Endothelial cell of umbilical vein (primary cell): ENCODE results near the gene TAAR8. TPM values are rescaled to one million over a fixed set of nuclear protein-coding genes. Genes with fewer than 3 reads are reported as not detected.

Source experiments
- BruUV-seq: library from RNA; stranded (reverse); fragments of 400-500 nt; replicated peaks from 2 replicates; lab custom pipeline; 2021; lab: Mats Ljungman, UMichigan
- CTCF ChIA-PET: fragments of 300-600, 350-600 bp; sonication (Branson Sonifier 250); formaldehyde crosslinking; loops from one replicate; lab custom pipeline; 2021; ENCODE audit warnings: antibody characterized with exemption, inconsistent platforms; lab: Charles Lee
- POLR2A ChIA-PET: fragments of 300-600, 350-600 bp; sonication (Branson Sonifier 250); formaldehyde crosslinking; loops from one replicate; lab custom pipeline; 2021; ENCODE audit warnings: antibody characterized with exemption, inconsistent platforms; lab: Charles Lee
- DNase-seq: peaks from one replicate; pipeline ENCODE4 v3.0.0-alpha.2; 2011; ENCODE audit warnings: low read depth, low spot score
- FAIRE-seq: peaks from 2 replicates; lab custom pipeline; 2011; peaks lifted over from hg19 to GRCh38; lab: Jason Lieb, UNC
- H2AFZ ChIP-seq: 2 replicates; pipeline ENCODE4 v1.6.0; 2012; ENCODE audit warnings: low read depth, low read length, control low read depth, inconsistent platforms
- H3K27ac ChIP-seq: 2 replicates; pipeline ENCODE4 v1.5.1; 2011; ENCODE audit warnings: low read depth, mild to moderate bottlenecking, control low read depth, low read length, moderate library complexity; ENCODE audit not compliant: insufficient read depth
- H3K27me3 ChIP-seq, 2 experiments: 2 replicates each; pipeline versions ENCODE4 v1.6.0 to v1.6.1; 2011; ENCODE audit warnings: low read length in 2 of 2, mixed read lengths in 1 of 2; ENCODE audit not compliant: control insufficient read depth in 2 of 2, insufficient read depth in 2 of 2
- H3K36me3 ChIP-seq, 2 experiments: 2 replicates in 1 of 2; 3 replicates in 1 of 2; pipeline ENCODE4 v1.5.1; 2011; ENCODE audit warnings: low read length in 2 of 2, mild to moderate bottlenecking in 1 of 2, moderate library complexity in 1 of 2; ENCODE audit not compliant: control insufficient read depth in 2 of 2, insufficient read depth in 2 of 2; ENCODE audit errors: extremely low read depth in 1 of 2
- H3K4me1 ChIP-seq: 3 replicates; pipeline ENCODE4 v1.5.1; 2011; ENCODE audit warnings: mild to moderate bottlenecking, low read length; ENCODE audit not compliant: control insufficient read depth, insufficient read depth; ENCODE audit errors: extremely low read depth
- H3K4me2 ChIP-seq: 2 replicates; pipeline ENCODE4 v1.6.1; 2011; ENCODE audit warnings: low read length, control low read depth, mixed read lengths; ENCODE audit not compliant: insufficient read depth
- H3K4me3 ChIP-seq, 3 experiments: fragments of 200-600 bp in 1 of 3; sonication (generic), shearing (Covaris generic) in 1 of 3; replicated peaks in 1 of 3; 2 replicates each; pipeline ENCODE4 v1.5.1; 2011 to 2016; ENCODE audit warnings: control low read depth in 3 of 3, low read length in 3 of 3, mild to moderate bottlenecking in 2 of 3, inconsistent platforms in 1 of 3, low read depth in 1 of 3, moderate library complexity in 1 of 3; ENCODE audit not compliant: insufficient read depth in 1 of 3
- H3K79me2 ChIP-seq: 2 replicates; pipeline ENCODE4 v1.6.0; 2012; ENCODE audit warnings: low read length, inconsistent platforms; ENCODE audit not compliant: control insufficient read depth, insufficient read depth
- H3K9ac ChIP-seq: replicated peaks from 2 replicates; pipeline ENCODE3; 2011; ENCODE audit warnings: low read length, control low read depth; ENCODE audit not compliant: insufficient read depth; ENCODE audit errors: extremely low read depth
- H3K9me1 ChIP-seq: replicated peaks from 3 replicates; pipeline ENCODE4 v1.6.0; 2011; ENCODE audit warnings: mild to moderate bottlenecking, low read length; ENCODE audit not compliant: control insufficient read depth, insufficient read depth; ENCODE audit errors: extremely low read depth
- H3K9me3 ChIP-seq: replicated peaks from 2 replicates; pipeline ENCODE4 v1.5.1; 2012; ENCODE audit warnings: low read length, inconsistent platforms; ENCODE audit not compliant: control insufficient read depth, insufficient read depth
- H4K20me1 ChIP-seq: replicated peaks from 2 replicates; pipeline ENCODE3; 2011; ENCODE audit warnings: mild to moderate bottlenecking, low read length; ENCODE audit not compliant: control insufficient read depth, insufficient read depth; ENCODE audit errors: extremely low read depth
- CTCF ChIP-seq, 2 donors: IDR thresholded peaks; 1 replicate in 1 of 2; 2 replicates in 1 of 2; pipeline ENCODE4 v1.5.1; 2011; ENCODE audit warnings: low read length in 2 of 2, mild to moderate bottlenecking in 2 of 2, moderate library complexity in 2 of 2, control low read depth in 1 of 2, inconsistent platforms in 1 of 2, low read depth in 1 of 2; ENCODE audit not compliant: insufficient read depth in 1 of 2; ENCODE audit errors: extremely low read depth in 1 of 2
- EZH2 ChIP-seq: IDR thresholded peaks from 2 replicates; pipeline ENCODE4 v1.6.1; 2012; ENCODE audit warnings: borderline replicate concordance, low read depth, mild to moderate bottlenecking, moderate library complexity, low read length, inconsistent platforms; ENCODE audit not compliant: severe bottlenecking
- FOS ChIP-seq: IDR thresholded peaks from 2 replicates; pipeline ENCODE4 v1.6.1; 2011; ENCODE audit warnings: mild to moderate bottlenecking, low read length, moderate library complexity, borderline replicate concordance; ENCODE audit not compliant: insufficient read depth
- GATA2 ChIP-seq: IDR thresholded peaks from 2 replicates; pipeline ENCODE4 v1.7.0; 2011; ENCODE audit warnings: low read depth, mild to moderate bottlenecking, moderate library complexity, mixed read lengths, low read length; ENCODE audit not compliant: insufficient read length, insufficient read depth
- JUN ChIP-seq: IDR thresholded peaks from 2 replicates; pipeline ENCODE4 v1.6.1; 2011; ENCODE audit warnings: borderline replicate concordance, low read depth; ENCODE audit not compliant: insufficient read length, insufficient read depth
- MAX ChIP-seq: IDR thresholded peaks from 2 replicates; pipeline ENCODE4 v1.6.1; 2011; ENCODE audit not compliant: insufficient read depth, insufficient read length
- MYC ChIP-seq: IDR thresholded peaks from one replicate; pipeline ENCODE4 v1.6.1; 2011; ENCODE audit warnings: mild to moderate bottlenecking, low read depth, low read length
- POLR2A ChIP-seq: IDR thresholded peaks from 2 replicates; pipeline ENCODE4 v1.6.1; 2012; ENCODE audit warnings: low read depth, mild to moderate bottlenecking, control low read depth, low read length
- dilution Hi-C: fragments of 300-500 bp; cut with MboI; formaldehyde crosslinking; loops from one replicate; pipeline ENCODE4 v1.15.0; 2019; ENCODE audit warnings: low sequenced_read_pairs; ENCODE audit not compliant: extremely low pct_ligation_motif_present
- intact Hi-C: fragments of 100-400 bp; cut with micrococcal nuclease; formaldehyde crosslinking; loops from one replicate; pipeline ENCODE4 v1.10.0; 2022
- polyA plus RNA-seq, 4 experiments: library from polyadenylated mRNA; depleted of rRNA in 3 of 4; stranded (reverse) in 3 of 4; unstranded in 1 of 4; fragments of >200 nt; gene quantifications; 2 replicates each; pipeline versions ENCODE4 v1.2.1 to v1.2.3, GENCODE V29; 2011 to 2012; ENCODE audit warnings: missing spikeins in 1 of 4
- total RNA-seq: library from RNA; stranded (reverse); gene quantifications from 2 replicates; pipeline ENCODE4 v1.2.3, GENCODE V29; 2021

Gene TAAR8
- total and polyA plus RNA-seq, 2 donors (not counting 3 experiments of a cell fraction or from before 2014, with no cell fraction given), result not detected

- Histone ChIP-seq H3K27ac (no peak overlapping the region), H3K79me2 (peaks cover 24% of the 10 kb centered on the region), H3K4me3 (no peak overlapping the region), H3K36me3 (no peaks in the 10 kb centered on the region), H3K27me3 (peaks cover 8 to 26% of the 10 kb centered on the region in 2 experiments), H3K4me2 (no peak overlapping the region), H2AFZ (no peak overlapping the region), H3K9me3 (no peaks in the 10 kb centered on the region), H3K4me1 (peaks cover 23% of the 10 kb centered on the region), H4K20me1 (no peaks in the 10 kb centered on the region), H3K9ac (no peak overlapping the region), H3K9me1 (no peaks in the 10 kb centered on the region)
- DNase-seq (no peak), FAIRE-seq (no peak)
- ChIA-PET CTCF (interaction anchor here (0.9 to 5.6 kb wide), 4 partner anchors 15 to 283 kb away, joined by 3 to 45 read pairs (median 4); partner anchors contain the start of gene SLC18B1), POLR2A (no interaction called here)
- TF ChIP-seq MYC, result no peak
- no peak for TF ChIP-seq JUN
- no peak for TF ChIP-seq CTCF (IDR thresholded peaks at IDR 0.05; ENCODE audit: extremely low read depth in 1 of 2, insufficient read depth in 1 of 2, low read depth in 1 of 2, low read length in 2 of 2)
- TF ChIP-seq POLR2A, result no peak
- TF ChIP-seq MAX, result no peak
- no peak for TF ChIP-seq EZH2
- no peak for TF ChIP-seq GATA2
- no peak for TF ChIP-seq FOS
- intact Hi-C loops, result no loop called here
- dilution Hi-C loops, result no loop called here
- no TSS peak for BruUV-seq
Observed at GRCh38 chr6:132515386-132515785, 37.1 kb upstream of the TAAR8 start.
